ENCODE measurements around the gene ZNF280B.
"Not testable (repeated sequence)": the region's sequence is repeated elsewhere in the genome, so short reads cannot be mapped to it uniquely, and the experiment has no call there.

Gene ZNF280B

GRCh38 chr22:22449819-22450218 lies 58.7 kb downstream of the ZNF280B start:
- no peaks in the 10 kb centered on the region for H3K4me1 ChIP-seq (ENCODE audit: control insufficient read depth, insufficient read depth, low read length)
- H3K9ac ChIP-seq (ENCODE audit: low read length): no peak overlapping the region
- H3K27me3 ChIP-seq (ENCODE audit: control insufficient read depth, insufficient read depth, low read length): no peaks in the 10 kb centered on the region
- H3K36me3 ChIP-seq (ENCODE audit: control insufficient read depth, insufficient read depth, low read length): no peaks in the 10 kb centered on the region
- H3K27ac ChIP-seq (ENCODE audit: low read depth, low read length): no peak overlapping the region
- no peak overlapping the region for H3K4me3 ChIP-seq (ENCODE audit: low read length)

- Histone ChIP-seq H3K27ac (ENCODE audit: low read depth, low read length) (no peak overlapping the region), H3K36me3 (ENCODE audit: control insufficient read depth, insufficient read depth, low read length) (no peaks in the 10 kb centered on the region), H3K4me3 (ENCODE audit: low read length) (no peak overlapping the region), H3K9ac (ENCODE audit: low read length) (no peak overlapping the region), H3K4me1 (ENCODE audit: control insufficient read depth, insufficient read depth, low read length) (no peaks in the 10 kb centered on the region), H3K27me3 (ENCODE audit: control insufficient read depth, insufficient read depth, low read length) (no peaks in the 10 kb centered on the region)
Observed at GRCh38 chr22:22446517-22446916, 62.0 kb downstream of the ZNF280B start.

GRCh38 chr22:22444007-22444589 lies 64.4 kb downstream of the ZNF280B start:
- not testable (repeated sequence) for H3K4me1 ChIP-seq (ENCODE audit: control insufficient read depth, insufficient read depth, low read length); H3K4me3 ChIP-seq (ENCODE audit: low read length); H3K27ac ChIP-seq (ENCODE audit: low read depth, low read length); H3K27me3 ChIP-seq (ENCODE audit: control insufficient read depth, insufficient read depth, low read length); H3K9ac ChIP-seq (ENCODE audit: low read length); H3K36me3 ChIP-seq (ENCODE audit: control insufficient read depth, insufficient read depth, low read length)

GRCh38 chr22:22442928-22443709 lies 65.4 kb downstream of the ZNF280B start:
- no peaks in the 10 kb centered on the region for H3K4me1 ChIP-seq (ENCODE audit: control insufficient read depth, insufficient read depth, low read length)
- no peaks in the 10 kb centered on the region for H3K36me3 ChIP-seq (ENCODE audit: control insufficient read depth, insufficient read depth, low read length)
- no peak overlapping the region for H3K9ac ChIP-seq (ENCODE audit: low read length)
- no peak overlapping the region for H3K4me3 ChIP-seq (ENCODE audit: low read length)
- no peaks in the 10 kb centered on the region for H3K27me3 ChIP-seq (ENCODE audit: control insufficient read depth, insufficient read depth, low read length)
- H3K27ac ChIP-seq (ENCODE audit: low read depth, low read length): no peak overlapping the region

GRCh38 chr22:22441626-22442025 lies 66.9 kb downstream of the ZNF280B start:
- not testable (repeated sequence) for H3K27me3 ChIP-seq (ENCODE audit: control insufficient read depth, insufficient read depth, low read length); H3K4me3 ChIP-seq (ENCODE audit: low read length); H3K36me3 ChIP-seq (ENCODE audit: control insufficient read depth, insufficient read depth, low read length); H3K27ac ChIP-seq (ENCODE audit: low read depth, low read length); H3K4me1 ChIP-seq (ENCODE audit: control insufficient read depth, insufficient read depth, low read length); H3K9ac ChIP-seq (ENCODE audit: low read length)

GRCh38 chr22:22440188-22440587 lies 68.4 kb downstream of the ZNF280B start:
- Histone ChIP-seq H3K27me3 (ENCODE audit: control insufficient read depth, insufficient read depth, low read length) (no peaks in the 10 kb centered on the region), H3K4me3 (ENCODE audit: low read length) (no peak overlapping the region)

More at GRCh38 chr22:22440188-22440587, 68.4 kb downstream of the ZNF280B start:
- Histone ChIP-seq H3K27ac (ENCODE audit: low read depth, low read length) (no peak overlapping the region), H3K4me1 (ENCODE audit: control insufficient read depth, insufficient read depth, low read length) (no peaks in the 10 kb centered on the region), H3K9ac (ENCODE audit: low read length) (no peak overlapping the region), H3K36me3 (ENCODE audit: control insufficient read depth, insufficient read depth, low read length) (no peaks in the 10 kb centered on the region)
